Right lobe of liver (tissue), 6 donors: Measurements from ENCODE around the gene C6orf47. TPM values are rescaled to one million over a fixed set of nuclear protein-coding genes. Genes with fewer than 3 reads are reported as not detected.

Source experiments
- ATAC-seq, 4 donors: fragments of 200-7000 bp; cut with Tn5 transposase; one replicate each; pipeline ENCODE4 v1.9.1; 2020; ENCODE audit warnings: mild to moderate bottlenecking in 4 of 4, moderate library complexity in 4 of 4
- DNase-seq, 3 donors: peaks; one replicate each; pipeline ENCODE4 v3.0.0-alpha.2; 2020
- H3K27ac ChIP-seq, 3 donors: fragments of 200-600 bp; one replicate each; pipeline ENCODE4 v1.8.0; 2022
- H3K27me3 ChIP-seq, 2 donors: fragments of 200-600 bp; one replicate each; pipeline ENCODE4 v1.8.0; 2022
- H3K36me3 ChIP-seq, 4 donors: fragments of 200-600 bp; sonication (generic) in 1 of 4; one replicate each; pipeline versions ENCODE4 v1.5.1 to v1.8.0; 2017 to 2022; ENCODE audit warnings: control low read depth in 1 of 4
- H3K4me1 ChIP-seq, 4 donors: fragments of 200-600 bp; sonication (generic) in 1 of 4; one replicate each; pipeline versions ENCODE4 v1.5.1 to v1.8.0; 2017 to 2022; ENCODE audit warnings: control low read depth in 1 of 4
- H3K4me3 ChIP-seq, 3 donors: fragments of 200-600 bp; one replicate each; pipeline ENCODE4 v1.8.0; 2022
- H3K9me3 ChIP-seq, 4 donors: fragments of 200-600 bp; sonication (generic) in 1 of 4; one replicate each; pipeline versions ENCODE4 v1.5.1 to v1.8.0; 2017 to 2022; ENCODE audit warnings: control low read depth in 1 of 4
- CTCF ChIP-seq, 4 donors: fragments of 200-600 bp in 3 of 4; fragments of 450-650 bp in 1 of 4; IDR thresholded peaks; one replicate each; pipeline versions ENCODE4 v1.5.1 to v1.8.0; 2016 to 2022; ENCODE audit warnings: antibody characterized with exemption in 4 of 4, mild to moderate bottlenecking in 2 of 4
- POLR2A ChIP-seq: fragments of 450-650 bp; IDR thresholded peaks from one replicate; pipeline ENCODE4 v1.6.1; 2017; ENCODE audit warnings: antibody characterized with exemption, mild to moderate bottlenecking
- WGBS: methylation state at CpG from one replicate; pipeline ENCODE4 v1.1.6; 2018; ENCODE audit warnings: low coverage, low lambda C conversion rate; ENCODE audit not compliant: insufficient coverage; ENCODE audit errors: missing lambda C conversion rate; 5-methylcytosine and 5-hydroxymethylcytosine counted together
- intact Hi-C, 2 donors: fragments of 100-400 bp; cut with DNase I; formaldehyde crosslinking; loops; one replicate each; pipeline versions ENCODE4 v1.11.2 to v1.14.1; 2022
- total RNA-seq, 6 experiments: library from RNA; depleted of rRNA in 2 of 6; stranded (reverse); fragments of >200 nt in 2 of 6; fragmentation: NEBNext Ultra II Directional in 3 of 6; extraction: Animal tissue kit (Norgen Biotek cat#: 25700) in 3 of 6; gene quantifications; one replicate each; pipeline versions ENCODE4 v1.1.0 to v1.2.4, GENCODE V29; 2016 to 2023
- donor health status: DM: no; HTN: yes; CAD: no.
- donor health status: DM: no; HTN: no; CAD: no.
- donor health status: DM: no; HTN: no; CAD: no.
- donor health status: DM: no; HTN: yes; CAD: no.
- donor health status: DM: no; HTN: yes; CAD: no.

Gene C6orf47
- total RNA-seq, 6 experiments from 2014 or later, result 6.6 to 8.7 (median 7.6) TPM

- intact Hi-C loops, result no loop called here
- no peaks in the 10 kb centered on the region for H3K27me3 ChIP-seq
- H3K9me3 ChIP-seq, result no peaks in the 10 kb centered on the region
- H3K4me1 ChIP-seq, result peaks cover 0 to 57% (median 16%) of the 10 kb centered on the region in 4 donors
- peaks cover 0 to 22% (median 14%) of the 10 kb centered on the region in 4 donors for H3K36me3 ChIP-seq
- H3K4me3 ChIP-seq, result peak overlapping the region; percentile 71 to 81 (median 71)
- peak in 3 of 4 donors; percentile 6 to 23 (median 19) for TF ChIP-seq CTCF (IDR thresholded peaks at IDR 0.05)
- peak; percentile 62 for TF ChIP-seq POLR2A
- peak; percentile 84 to 91 (median 86) for DNase-seq
- WGBS, result 3% methylated on average over 35 of the region's 37 CpGs
- peak overlapping the region; percentile 97 to 99 (median 99) for H3K27ac ChIP-seq
- ATAC-seq, result peak; percentile 68 to 77 (median 73)
These were observed 7.5 kb downstream of the C6orf47 start for GRCh38 chr6:31652925-31653724.

- Histone ChIP-seq H3K27ac (peak overlapping the region; percentile 97 to 99 (median 99)), H3K9me3 (no peaks in the 10 kb centered on the region), H3K36me3 (peaks cover 0 to 34% (median 21%) of the 10 kb centered on the region in 4 donors), H3K27me3 (no peaks in the 10 kb centered on the region), H3K4me3 (peak overlapping the region; percentile 71 to 81 (median 71)), H3K4me1 (peaks cover 0 to 43% (median 16%) of the 10 kb centered on the region in 4 donors)
- 2% methylated on average over 14 of the region's 29 CpGs for WGBS
- TF ChIP-seq POLR2A (no peak), CTCF (IDR thresholded peaks at IDR 0.05) (no peak)
- DNase-seq (peak; percentile 78 to 90 (median 85)), ATAC-seq (peak; percentile 66 to 80 (median 74))
- intact Hi-C loops, result no loop called here
These were observed 8.9 kb downstream of the C6orf47 start for GRCh38 chr6:31651602-31652191.

- H3K27ac ChIP-seq, result no peak overlapping the region
- no peaks in the 10 kb centered on the region for H3K27me3 ChIP-seq
- DNase-seq, result no peak
- ATAC-seq, result no peak
- TF ChIP-seq POLR2A (no peak), CTCF (IDR thresholded peaks at IDR 0.05) (no peak)
- no peak overlapping the region for H3K4me3 ChIP-seq
- 95% methylated on average over 6 of the region's 9 CpGs for WGBS
- intact Hi-C loops, result no loop called here
- H3K9me3 ChIP-seq, result no peaks in the 10 kb centered on the region
- peaks cover 4 to 93% (median 48%) of the 10 kb centered on the region in 4 donors for H3K36me3 ChIP-seq
- peaks cover 0 to 18% (median 0%) of the 10 kb centered on the region in 4 donors for H3K4me1 ChIP-seq
These were observed 15.3 kb downstream of the C6orf47 start for GRCh38 chr6:31645325-31645724.

GRCh38 chr6:31643818-31644454 lies 16.6 kb downstream of the C6orf47 start:
- intact Hi-C loops, result no loop called here
- DNase-seq (peak; percentile 55 to 80 (median 78)), ATAC-seq (peak; percentile 79 to 93 (median 87))
- 64% methylated on average over 6 of the region's 17 CpGs for WGBS
- Histone ChIP-seq H3K4me3 (no peak overlapping the region), H3K27ac (peak overlapping the region in 1 of 3 donors; percentile 43), H3K36me3 (peaks cover 4 to 96% (median 53%) of the 10 kb centered on the region in 4 donors), H3K4me1 (peaks cover 0 to 18% (median 0%) of the 10 kb centered on the region in 4 donors), H3K9me3 (no peaks in the 10 kb centered on the region), H3K27me3 (no peaks in the 10 kb centered on the region)
- TF ChIP-seq POLR2A (no peak), CTCF (IDR thresholded peaks at IDR 0.05) (peak in 3 of 4 donors; percentile 4 to 47 (median 30))
